Gastrocnemius medialis (tissue), 4 donors: Measurements from ENCODE around the gene SPARC.

Experiments used
- POLR2A ChIP-seq, 2 donors: fragments of 450-650 bp; IDR thresholded peaks; one replicate each; pipeline ENCODE4 v1.6.1; 2017; ENCODE audit warnings: antibody characterized with exemption in 2 of 2, mild to moderate bottlenecking in 2 of 2, moderate library complexity in 2 of 2
- TF ChIP-seq, protein P1 (sequence below), 5 experiments: fragments of 450-650 bp in 3 of 5; fragments of 200-600 bp in 2 of 5; sonication (generic) in 2 of 5; IDR thresholded peaks in 4 of 5; conservative IDR thresholded peaks in 1 of 5; 1 replicate in 4 of 5; 2 replicates in 1 of 5; pipeline ENCODE4 v1.5.1; 2016 to 2019; ENCODE audit warnings: antibody characterized with exemption in 5 of 5, mild to moderate bottlenecking in 3 of 5, moderate library complexity in 3 of 5

DNA sequence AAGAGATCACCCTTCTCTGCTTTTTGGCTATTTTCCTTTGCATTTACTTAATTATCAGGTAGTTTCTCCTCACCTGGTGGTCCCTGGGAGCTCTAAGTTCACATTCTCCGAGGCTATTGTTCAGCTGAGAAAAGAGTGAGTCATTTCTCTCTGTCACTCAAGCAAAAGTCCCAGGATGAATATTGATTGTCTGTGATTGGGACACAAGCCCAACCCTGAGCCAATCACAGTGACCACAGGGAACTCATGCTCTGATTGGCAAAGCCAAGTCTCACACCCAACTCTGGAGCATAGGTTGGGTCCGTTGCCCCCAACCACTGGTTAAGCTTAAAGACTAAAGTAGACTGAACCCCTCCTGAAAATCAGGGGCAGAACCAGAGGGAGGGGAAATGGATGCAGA, 67.8 kb downstream of the SPARC start:
- TF ChIP-seq, protein P1, sequence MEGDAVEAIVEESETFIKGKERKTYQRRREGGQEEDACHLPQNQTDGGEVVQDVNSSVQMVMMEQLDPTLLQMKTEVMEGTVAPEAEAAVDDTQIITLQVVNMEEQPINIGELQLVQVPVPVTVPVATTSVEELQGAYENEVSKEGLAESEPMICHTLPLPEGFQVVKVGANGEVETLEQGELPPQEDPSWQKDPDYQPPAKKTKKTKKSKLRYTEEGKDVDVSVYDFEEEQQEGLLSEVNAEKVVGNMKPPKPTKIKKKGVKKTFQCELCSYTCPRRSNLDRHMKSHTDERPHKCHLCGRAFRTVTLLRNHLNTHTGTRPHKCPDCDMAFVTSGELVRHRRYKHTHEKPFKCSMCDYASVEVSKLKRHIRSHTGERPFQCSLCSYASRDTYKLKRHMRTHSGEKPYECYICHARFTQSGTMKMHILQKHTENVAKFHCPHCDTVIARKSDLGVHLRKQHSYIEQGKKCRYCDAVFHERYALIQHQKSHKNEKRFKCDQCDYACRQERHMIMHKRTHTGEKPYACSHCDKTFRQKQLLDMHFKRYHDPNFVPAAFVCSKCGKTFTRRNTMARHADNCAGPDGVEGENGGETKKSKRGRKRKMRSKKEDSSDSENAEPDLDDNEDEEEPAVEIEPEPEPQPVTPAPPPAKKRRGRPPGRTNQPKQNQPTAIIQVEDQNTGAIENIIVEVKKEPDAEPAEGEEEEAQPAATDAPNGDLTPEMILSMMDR (IDR thresholded peaks at IDR 0.05 in 4 of 5, conservative IDR thresholded peaks at IDR 0.05 in 1 of 5), result no peak
- no peak for TF ChIP-seq POLR2A (IDR thresholded peaks at IDR 0.05)
